Mammary microvascular endothelial cell (primary cell): ENCODE data around the gene KPTN. TPM values are rescaled to one million over a fixed set of nuclear protein-coding genes. Genes with fewer than 3 reads are reported as not detected.

ENCODE experiments used
- total RNA-seq: library from RNA; depleted of rRNA; stranded (reverse); fragments of >200 nt; gene quantifications from 2 replicates; pipeline ENCODE4 v1.2.3, GENCODE V29; 2015

Gene KPTN
- total RNA-seq, result 3.7 and 4.4 TPM in 2 replicates

GRCh38 chr19:47483800-47484690, at the start of gene KPTN:
Gene KPTN (minus strand): TSS chr19:47484219. CDS start chr19:47484160, 59 bp downstream.

GRCh38 chr19:47514869-47515588, 31.0 kb upstream of the KPTN start, which contains the start of gene NAPA:
Gene NAPA (minus strand): TSS chr19:47515063. CDS start chr19:47514940, 123 bp downstream.

DNA sequence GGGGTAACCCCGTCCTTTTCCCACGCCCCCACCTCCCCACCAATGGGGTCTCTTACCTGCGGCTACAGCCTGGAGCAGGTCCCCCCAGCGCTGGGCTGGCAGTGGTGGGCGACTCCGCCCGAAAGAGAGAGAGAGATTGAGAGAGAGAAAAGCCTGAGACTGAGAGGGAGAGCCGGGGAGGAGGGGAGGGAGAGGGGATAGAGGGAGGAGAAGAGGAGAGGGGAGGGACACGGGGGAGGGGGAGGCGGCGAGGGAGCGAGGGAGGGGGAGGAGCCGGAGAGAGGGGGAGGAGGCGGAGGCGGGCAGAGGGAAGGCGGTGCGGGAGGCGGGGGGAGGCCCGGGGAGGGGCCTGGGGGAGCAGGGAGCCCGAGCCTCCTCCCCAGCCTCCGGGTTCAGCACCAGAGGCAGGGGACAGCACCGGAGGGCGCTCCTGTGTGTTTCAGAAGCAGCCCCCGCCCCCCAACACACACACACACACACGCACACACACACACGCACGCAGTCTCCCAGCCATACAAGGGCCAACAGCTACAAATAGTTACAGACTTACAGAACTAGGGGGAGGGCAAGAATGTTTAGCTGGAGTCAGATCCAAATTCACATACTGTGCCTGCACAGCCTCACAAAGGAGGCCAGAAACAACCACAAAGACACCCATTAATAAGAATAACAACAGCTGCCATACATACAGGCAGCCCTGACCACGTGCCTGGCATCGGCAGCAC, 12.1 kb downstream of the KPTN start, which contains the start of gene SLC8A2:
TSS of gene SLC8A2 (minus strand) at position 161 of the 725 bp plus-strand sequence. CDS start 5,490 bp downstream, outside the sequence.

Other genes starting within 250 kb of the KPTN start
- 12.8 and 20.8 TPM in 2 replicates for gene CCDC9, start 227.7 kb downstream of the KPTN start, total RNA-seq
- gene INAFM1, start 209.3 kb downstream of the KPTN start, total RNA-seq, result 1.5 and 2.1 TPM in 2 replicates
- not detected in 2 replicates for gene C5AR1, start 174.4 kb downstream of the KPTN start, total RNA-seq
- gene C5AR2, start 152.0 kb downstream of the KPTN start, total RNA-seq, result not detected in 2 replicates
- 20.3 and 20.4 TPM in 2 replicates for gene DHX34, start 134.9 kb downstream of the KPTN start, total RNA-seq
- gene MEIS3, start 64.7 kb downstream of the KPTN start, total RNA-seq, result not detected in 2 replicates
- not detected in 2 replicates for gene SLC8A2, start 12.3 kb downstream of the KPTN start, total RNA-seq
- gene NAPA, start 30.8 kb upstream of the KPTN start, total RNA-seq, result 147 and 150 TPM in 2 replicates
- gene ZNF541, start 88.9 kb upstream of the KPTN start, total RNA-seq, result 0.13 and 0.15 TPM in 2 replicates
- gene BICRA, start 124.9 kb upstream of the KPTN start, total RNA-seq, result 3.2 and 12.9 TPM in 2 replicates
- 170 and 177 TPM in 2 replicates for gene EHD2, start 229.2 kb upstream of the KPTN start, total RNA-seq